WTC11 (cell line): ENCODE data around the gene GNL1. TPM values are rescaled to one million over a fixed set of nuclear protein-coding genes. Genes with fewer than 3 reads are reported as not detected.

Experiments used
- ATAC-seq: fragments of 200-7000 bp; cut with Tn5 transposase; 2 replicates; pipeline ENCODE4 v1.10.0; 2021; ENCODE audit warnings: mild to moderate bottlenecking, moderate library complexity
- CTCF ChIA-PET: fragments of 300-600 bp; sonication (Branson Sonifier 250); formaldehyde crosslinking; loops from one replicate; lab custom pipeline; 2021; ENCODE audit warnings: antibody characterized with exemption; lab: Charles Lee
- POLR2A ChIA-PET: fragments of 350-600 bp; sonication (Branson Sonifier 250); formaldehyde crosslinking; loops from one replicate; lab custom pipeline; 2021; ENCODE audit warnings: antibody characterized with exemption; lab: Charles Lee
- DNase-seq: peaks from one replicate; pipeline ENCODE4 v3.0.0; 2021; ENCODE audit warnings: low spot score
- H3K27ac Mint-ChIP-seq: 2 replicates; pipeline ENCODE4 v1.8.0; 2021; ENCODE audit warnings: mixed read lengths
- H3K27me3 Mint-ChIP-seq: 2 replicates; pipeline ENCODE4 v1.8.0; 2021; ENCODE audit warnings: low read depth, mild to moderate bottlenecking, moderate library complexity, mixed read lengths
- H3K36me3 Mint-ChIP-seq: 2 replicates; pipeline ENCODE4 v1.8.0; 2021; ENCODE audit warnings: mixed read lengths
- H3K4me1 Mint-ChIP-seq: 2 replicates; pipeline ENCODE4 v1.8.0; 2022; ENCODE audit warnings: mixed read lengths
- H3K4me3 Mint-ChIP-seq: 2 replicates; pipeline ENCODE4 v1.8.0; 2021; ENCODE audit warnings: mild to moderate bottlenecking, moderate library complexity, mixed read lengths
- H3K9me3 Mint-ChIP-seq: 2 replicates; pipeline ENCODE4 v1.8.0; 2021; ENCODE audit warnings: mixed read lengths
- ARID4B ChIP-seq: sonication (generic); formaldehyde crosslinking; IDR thresholded peaks from 2 replicates; pipeline ENCODE4 v1.8.0; 2023; ENCODE audit warnings: missing genetic modification reagents, mild to moderate bottlenecking, borderline replicate concordance
- ATF1 ChIP-seq: sonication (generic); formaldehyde crosslinking; IDR thresholded peaks from 2 replicates; pipeline ENCODE4 v1.8.1; 2023; ENCODE audit warnings: mild to moderate bottlenecking, moderate library complexity, missing genetic modification reagents
- GABPB1 ChIP-seq: sonication (generic); formaldehyde crosslinking; IDR thresholded peaks from 2 replicates; pipeline ENCODE4 v1.8.1; 2023; ENCODE audit warnings: mild to moderate bottlenecking, missing genetic modification reagents
- GRHL2 ChIP-seq: fragments of 250-450 bp; sonication (Bioruptor Pico); IDR thresholded peaks from 2 replicates; pipeline ENCODE4 v1.8.0; 2022; ENCODE audit warnings: mild to moderate bottlenecking, moderate library complexity; ENCODE audit not compliant: insufficient replicate concordance, severe bottlenecking
- HMGXB4 ChIP-seq: sonication (generic); formaldehyde crosslinking; IDR thresholded peaks from 2 replicates; pipeline ENCODE4 v1.8.1; 2023; ENCODE audit warnings: mild to moderate bottlenecking, moderate library complexity, missing genetic modification reagents
- IRF2 ChIP-seq: sonication (generic); formaldehyde crosslinking; IDR thresholded peaks from 2 replicates; pipeline ENCODE4 v1.8.0; 2022; ENCODE audit warnings: low read depth, missing genetic modification reagents, borderline replicate concordance
- JAZF1 ChIP-seq: fragments of 250-450 bp; sonication (Bioruptor Pico); IDR thresholded peaks from 2 replicates; pipeline ENCODE4 v1.9.0; 2021; ENCODE audit warnings: moderate library complexity, mild to moderate bottlenecking, inconsistent platforms
- MLX ChIP-seq: sonication (generic); formaldehyde crosslinking; IDR thresholded peaks from 2 replicates; pipeline ENCODE4 v1.8.1; 2023; ENCODE audit warnings: mild to moderate bottlenecking, missing genetic modification reagents, moderate library complexity
- MXD4 ChIP-seq: fragments of 250-450 bp; sonication (Bioruptor Pico); IDR thresholded peaks from 2 replicates; pipeline ENCODE4 v1.8.0; 2021; ENCODE audit warnings: mild to moderate bottlenecking, moderate library complexity, borderline replicate concordance
- MYBL2 ChIP-seq: sonication (generic); formaldehyde crosslinking; IDR thresholded peaks from 2 replicates; pipeline ENCODE4 v1.8.1; 2023; ENCODE audit warnings: mild to moderate bottlenecking, moderate library complexity, missing genetic modification reagents
- NFATC4 ChIP-seq: fragments of 250-450 bp; sonication (Bioruptor Pico); IDR thresholded peaks from 2 replicates; pipeline ENCODE4 v1.9.0; 2021; ENCODE audit warnings: mild to moderate bottlenecking
- PREB ChIP-seq: sonication (generic); formaldehyde crosslinking; IDR thresholded peaks from 2 replicates; pipeline ENCODE4 v1.8.1; 2022; ENCODE audit warnings: mild to moderate bottlenecking, missing genetic modification reagents, moderate library complexity, borderline replicate concordance
- RORB ChIP-seq: fragments of 250-450 bp; sonication (Bioruptor Pico); IDR thresholded peaks from 2 replicates; pipeline ENCODE4 v1.9.0; 2021; ENCODE audit warnings: mild to moderate bottlenecking
- SMAD3 ChIP-seq: sonication (generic); formaldehyde crosslinking; IDR thresholded peaks from 2 replicates; pipeline ENCODE4 v1.8.0; 2022; ENCODE audit warnings: missing genetic modification reagents, mild to moderate bottlenecking, borderline replicate concordance
- SOX15 ChIP-seq: fragments of 250-450 bp; sonication (Bioruptor Pico); IDR thresholded peaks from 2 replicates; pipeline ENCODE4 v1.9.0; 2021; ENCODE audit warnings: mild to moderate bottlenecking
- SP1 ChIP-seq: sonication (generic); formaldehyde crosslinking; conservative IDR thresholded peaks from 2 replicates; pipeline ENCODE4 v1.8.1; 2022; ENCODE audit warnings: missing genetic modification reagents
- TP53 ChIP-seq: sonication (generic); formaldehyde crosslinking; IDR thresholded peaks from 2 replicates; pipeline ENCODE4 v1.8.1; 2023; ENCODE audit warnings: mild to moderate bottlenecking, missing genetic modification reagents
- USF1 ChIP-seq: sonication (generic); formaldehyde crosslinking; IDR thresholded peaks from 2 replicates; pipeline ENCODE4 v1.8.0; 2022; ENCODE audit warnings: mild to moderate bottlenecking, missing genetic modification reagents
- ZNF219 ChIP-seq: sonication (generic); formaldehyde crosslinking; IDR thresholded peaks from 2 replicates; pipeline ENCODE4 v1.8.0; 2023; ENCODE audit warnings: missing genetic modification reagents, mild to moderate bottlenecking, borderline replicate concordance
- ZNF532 ChIP-seq: fragments of 250-450 bp; sonication (Bioruptor Pico); IDR thresholded peaks from 2 replicates; pipeline ENCODE4 v1.9.0; 2021; ENCODE audit warnings: mild to moderate bottlenecking, borderline replicate concordance
- total RNA-seq: library from RNA; stranded (reverse); gene quantifications from 3 replicates; pipeline ENCODE4 v1.2.3, GENCODE V29; 2021

Gene GNL1
- total RNA-seq, 1 experiment from 2014 or later = 85.7 TPM

- Mint-ChIP-seq H3K4me1 (peaks cover 20% of the 10 kb centered on the region), H3K9me3 (no peaks in the 10 kb centered on the region), H3K36me3 (peaks cover 37% of the 10 kb centered on the region), H3K4me3 (peak within 1 kb of the TSS; percentile 92), H3K27ac (peak within 1 kb of the TSS; percentile 99), H3K27me3 (no peaks in the 10 kb centered on the region)
- ChIA-PET POLR2A (interaction anchor here (0.6 to 1.3 kb wide), 6 partner anchors 8 to 160 kb away, joined by 3 to 9 read pairs (median 4); partner anchors contain the start of genes ABCF1 and MDC1), CTCF (interaction anchor here (1.1 to 1.6 kb wide), 4 partner anchors 12 to 90 kb away, joined by 3 to 13 read pairs (median 4); no protein-coding TSS in a partner anchor)
- ATAC-seq (peak; percentile 59), DNase-seq (peak; percentile 89)
- TF ChIP-seq GRHL2 (CRISPR knock-in tag) (no peak), MLX (CRISPR knock-in tag) (no peak), ATF1 (CRISPR knock-in tag) (peak; percentile 81; the same call in 1 of the 2 replicates), MXD4 (CRISPR knock-in tag) (no peak), SMAD3 (peak; percentile 96), ARID4B (CRISPR knock-in tag) (peak; percentile 94; the same call in 1 of the 2 replicates), TP53 (no peak; the same call in 1 of the 2 replicates), USF1 (peak; percentile 78), JAZF1 (CRISPR knock-in tag) (no peak), PREB (CRISPR knock-in tag) (no peak), RORB (CRISPR knock-in tag) (no peak), SOX15 (no peak), SP1 (CRISPR knock-in tag) (peak; percentile 72; the same call in 1 of the 2 replicates), GABPB1 (CRISPR knock-in tag) (peak; percentile 90), IRF2 (CRISPR knock-in tag) (peak; percentile 88; the same call in 1 of the 2 replicates), ZNF532 (CRISPR knock-in tag) (peak; percentile 50; the same call in 1 of the 2 replicates), MYBL2 (peak; percentile 97), NFATC4 (no peak), ZNF219 (CRISPR knock-in tag) (peak; percentile 76; the same call in 1 of the 2 replicates), HMGXB4 (CRISPR knock-in tag) (0 out of 2 replicates have a peak, but pooled peaks have one; percentile 35)
Observed at GRCh38 chr6:30556906-30557682, 805 bp upstream of the GNL1 start, which contains the start of gene PRR3. PRR3 (plus strand) TSS chr6:30557295; CDS start chr6:30557345, 50 bp downstream.
